Uterus (tissue), 4 donors: ENCODE results near the gene SLC22A8. TPM values are rescaled to one million over a fixed set of nuclear protein-coding genes. Genes with fewer than 3 reads are reported as not detected.
A peak's percentile ranks its signal among the peaks of the same experiment; 100 is the strongest.

Source experiments
- DNase-seq, 2 donors: peaks; one replicate each; pipeline ENCODE4 v3.0.0-alpha.2; 2019 to 2020
- H3K27ac ChIP-seq, 2 donors: fragments of 200-600 bp; sonication (generic); 1 replicate in 1 of 2; 2 replicates in 1 of 2; pipeline ENCODE4 v1.5.1; 2016 to 2018
- H3K27me3 ChIP-seq, 2 donors: fragments of 200-600 bp; sonication (generic); one replicate each; pipeline ENCODE4 v1.5.1; 2018 to 2019; ENCODE audit warnings: control low read depth in 1 of 2
- H3K36me3 ChIP-seq, 2 donors: fragments of 200-600 bp; sonication (generic); one replicate each; pipeline ENCODE4 v1.5.1; 2019; ENCODE audit warnings: control low read depth in 1 of 2
- H3K4me1 ChIP-seq, 2 donors: fragments of 200-600 bp; sonication (generic); one replicate each; pipeline ENCODE4 v1.5.1; 2018 to 2019; ENCODE audit warnings: control low read depth in 1 of 2
- H3K4me3 ChIP-seq, 2 donors: fragments of 200-600 bp; sonication (generic); 1 replicate in 1 of 2; 2 replicates in 1 of 2; pipeline ENCODE4 v1.5.1; 2018 to 2019; ENCODE audit warnings: mild to moderate bottlenecking in 1 of 2
- H3K9me3 ChIP-seq, 2 donors: fragments of 200-600 bp; sonication (generic); one replicate each; pipeline ENCODE4 v1.5.1; 2019; ENCODE audit warnings: control low read depth in 1 of 2
- CTCF ChIP-seq, 4 experiments: fragments of 200-600 bp in 2 of 4; fragments of 450-650 bp in 2 of 4; sonication (generic) in 2 of 4; IDR thresholded peaks; one replicate each; pipeline ENCODE4 v1.5.1; 2016 to 2019; ENCODE audit warnings: antibody characterized with exemption in 4 of 4, mild to moderate bottlenecking in 2 of 4, moderate library complexity in 1 of 4
- POLR2A ChIP-seq, 2 donors: fragments of 450-650 bp; IDR thresholded peaks; one replicate each; pipeline ENCODE4 v1.6.1; 2016; ENCODE audit warnings: antibody characterized with exemption in 2 of 2, mild to moderate bottlenecking in 1 of 2, moderate library complexity in 1 of 2
- intact Hi-C: fragments of 100-400 bp; cut with DNase I; formaldehyde crosslinking; loops from one replicate; pipeline ENCODE4 v1.15.1; 2023; ENCODE audit warnings: low total_unique reads
- total RNA-seq, 4 donors: library from RNA; depleted of rRNA in 3 of 4; stranded (reverse); fragments of >200 nt in 3 of 4; gene quantifications; one replicate each; pipeline versions ENCODE4 v1.1.0 to v1.2.4, GENCODE V29; 2014 to 2023
- donor health status: DM: yes; HTN: yes; CAD: no.

Gene SLC22A8
- total RNA-seq, 4 donors from 2014 or later = not detected

GRCh38 chr11:62962391-62962790 is 53.2 kb downstream of the SLC22A8 start:
- intact Hi-C loops = no loop called here
- no peaks in the 10 kb centered on the region for H3K36me3 ChIP-seq
- no peak overlapping the region for H3K4me3 ChIP-seq
- no peaks in the 10 kb centered on the region for H3K27me3 ChIP-seq
- H3K4me1 ChIP-seq = peaks cover 0 to 5% of the 10 kb centered on the region in 2 donors
- H3K9me3 ChIP-seq = no peaks in the 10 kb centered on the region
- H3K27ac ChIP-seq = no peak overlapping the region
- TF ChIP-seq CTCF (IDR thresholded peaks at IDR 0.05) (no peak), POLR2A (IDR thresholded peaks at IDR 0.05) (no peak)
- no peak for DNase-seq

- peaks cover 0 to 5% of the 10 kb centered on the region in 2 donors for H3K4me1 ChIP-seq
- no peak for TF ChIP-seq POLR2A (IDR thresholded peaks at IDR 0.05)
- TF ChIP-seq CTCF (IDR thresholded peaks at IDR 0.05) = no peak
- no peak overlapping the region for H3K27ac ChIP-seq
- H3K9me3 ChIP-seq = no peaks in the 10 kb centered on the region
- intact Hi-C loops = no loop called here
- DNase-seq = no peak
- no peak overlapping the region for H3K4me3 ChIP-seq
- H3K36me3 ChIP-seq = no peaks in the 10 kb centered on the region
- no peaks in the 10 kb centered on the region for H3K27me3 ChIP-seq
Observed at GRCh38 chr11:62961017-62961570, 54.5 kb downstream of the SLC22A8 start.

DNA sequence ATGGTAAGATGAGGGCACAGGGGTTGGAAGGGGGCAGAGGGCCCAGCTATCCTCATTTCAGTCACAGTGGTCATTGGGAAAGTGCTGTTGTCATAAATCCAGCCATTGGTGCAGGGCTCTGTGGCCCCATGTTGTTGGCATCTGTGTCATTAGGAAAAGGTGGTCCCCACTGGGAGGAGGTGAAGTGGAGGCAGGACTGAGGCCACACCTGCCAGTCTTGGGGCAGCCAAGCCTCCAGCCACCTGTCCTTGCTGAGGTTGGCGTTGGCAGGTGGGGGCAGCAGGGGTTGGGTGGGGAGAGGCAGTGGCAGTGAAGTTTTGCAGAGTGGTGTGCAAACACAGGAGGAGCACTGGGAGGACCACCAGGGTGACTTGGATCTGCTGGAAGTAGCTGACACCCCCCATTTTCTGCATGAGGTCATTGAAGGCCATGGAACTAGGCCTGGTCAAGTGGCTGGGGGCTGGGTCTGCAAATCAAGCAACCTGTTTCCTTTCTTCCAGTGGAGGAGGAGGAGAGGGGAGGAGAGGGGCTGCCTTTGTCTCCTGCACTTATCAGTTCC is 56.1 kb downstream of the SLC22A8 start:
- intact Hi-C loops = no loop called here
- H3K9me3 ChIP-seq = no peaks in the 10 kb centered on the region
- no peaks in the 10 kb centered on the region for H3K36me3 ChIP-seq
- no peak overlapping the region for H3K27ac ChIP-seq
- TF ChIP-seq CTCF (IDR thresholded peaks at IDR 0.05) (no peak), POLR2A (IDR thresholded peaks at IDR 0.05) (no peak)
- DNase-seq = no peak
- no peak overlapping the region for H3K4me3 ChIP-seq
- H3K4me1 ChIP-seq = peaks cover 0 to 5% of the 10 kb centered on the region in 2 donors
- no peaks in the 10 kb centered on the region for H3K27me3 ChIP-seq

DNA sequence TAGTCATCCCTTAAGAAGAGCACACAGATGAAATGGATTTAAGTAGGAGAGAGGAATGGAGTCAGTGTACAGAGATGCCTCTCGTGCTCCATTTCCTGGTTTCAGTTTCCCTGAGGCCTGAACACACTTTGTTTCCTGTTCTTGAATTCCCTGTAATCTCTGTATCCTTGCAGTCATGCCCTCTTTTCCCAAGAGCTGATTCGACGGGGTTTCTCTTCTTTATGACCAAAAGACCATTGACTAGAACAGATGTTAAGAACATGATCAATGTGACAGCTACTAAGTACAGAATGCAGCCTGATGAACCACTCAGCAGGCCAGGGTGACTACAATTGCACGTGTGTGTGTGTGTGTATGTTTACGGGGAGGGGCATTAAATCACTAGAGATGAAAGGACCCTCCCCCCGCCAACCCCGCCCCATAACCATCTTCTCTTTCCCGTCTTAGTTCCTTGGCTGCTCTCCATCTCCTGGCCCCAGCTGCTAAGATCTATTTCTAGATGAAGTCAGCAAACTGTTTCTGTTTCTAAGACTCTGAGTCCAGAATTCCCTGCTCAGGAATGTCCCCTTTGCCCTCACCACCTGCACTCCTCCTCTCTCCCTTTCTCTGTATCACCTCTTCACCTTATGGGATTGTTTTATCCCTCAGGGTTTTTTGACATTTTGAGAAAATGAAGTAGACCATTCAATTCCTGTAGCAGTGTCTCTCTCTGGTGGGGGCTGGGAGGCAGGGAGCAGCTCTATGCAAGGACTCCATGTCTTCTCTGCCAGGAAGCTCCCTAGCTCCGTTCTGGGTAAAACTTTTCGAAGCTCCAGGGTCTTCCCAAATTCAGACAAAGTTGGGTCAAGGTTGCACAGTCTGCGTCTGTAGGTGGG is 56.9 kb downstream of the SLC22A8 start:
- H3K36me3 ChIP-seq = no peaks in the 10 kb centered on the region
- peak; percentile 57 to 66 for DNase-seq
- no peak overlapping the region for H3K4me3 ChIP-seq
- H3K27me3 ChIP-seq = no peaks in the 10 kb centered on the region
- peak overlapping the region; percentile 24 to 28 for H3K27ac ChIP-seq
- H3K9me3 ChIP-seq = no peaks in the 10 kb centered on the region
- intact Hi-C loops = no loop called here
- TF ChIP-seq CTCF (IDR thresholded peaks at IDR 0.05) (no peak), POLR2A (IDR thresholded peaks at IDR 0.05) (no peak)
- peaks cover 0 to 5% of the 10 kb centered on the region in 2 donors for H3K4me1 ChIP-seq

DNA sequence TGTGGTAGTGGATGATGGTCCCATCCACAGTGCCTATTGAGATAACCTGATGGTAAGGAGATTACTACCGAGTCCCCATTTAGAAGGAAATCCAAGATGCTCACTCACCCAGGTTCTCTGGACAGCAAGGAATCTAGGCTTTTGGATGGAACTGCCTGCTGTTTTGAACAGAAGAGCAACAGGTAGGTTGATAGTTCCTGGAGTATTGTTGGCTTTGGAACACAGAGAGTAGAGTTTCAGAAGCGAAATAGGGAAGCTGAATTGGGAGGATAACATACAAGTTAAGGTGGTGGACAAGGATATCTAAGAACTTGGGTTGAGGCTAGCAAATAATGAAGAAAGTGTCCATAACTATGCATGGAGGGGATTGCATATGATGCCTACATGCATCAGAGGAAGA is 58.5 kb downstream of the SLC22A8 start:
- Histone ChIP-seq H3K9me3 (no peaks in the 10 kb centered on the region), H3K4me3 (no peak overlapping the region), H3K27me3 (no peaks in the 10 kb centered on the region), H3K4me1 (peaks cover 0 to 5% of the 10 kb centered on the region in 2 donors), H3K27ac (no peak overlapping the region), H3K36me3 (no peaks in the 10 kb centered on the region)
- no peak for DNase-seq
- intact Hi-C loops = no loop called here
- TF ChIP-seq CTCF (IDR thresholded peaks at IDR 0.05) (no peak), POLR2A (IDR thresholded peaks at IDR 0.05) (no peak)
